ENCODE results near the gene C19orf85.

The C19orf85 gene

GRCh38 chr19:55478364-55478763 is 13.8 kb upstream of the C19orf85 start:
- no peak for DNase-seq (ENCODE audit: extremely low read depth in 1 of 2, low read depth in 1 of 2)

- no peak for DNase-seq (ENCODE audit: extremely low read depth in 1 of 2, low read depth in 1 of 2)
Measured at GRCh38 chr19:55477905-55478304, 13.4 kb upstream of the C19orf85 start.

- DNase-seq (ENCODE audit: extremely low read depth in 1 of 2, low read depth in 1 of 2) = peak; percentile 96 to 97
Measured at GRCh38 chr19:55476100-55476775, 11.7 kb upstream of the C19orf85 start, which contains the start of gene ZNF628. Gene ZNF628, plus strand, starts transcription at chr19:55476617. Its CDS starts 3,294 bp downstream, at chr19:55479911.

- no peak for DNase-seq (ENCODE audit: extremely low read depth in 1 of 2, low read depth in 1 of 2)
Measured at GRCh38 chr19:55474269-55475265, 10.0 kb upstream of the C19orf85 start.

GRCh38 chr19:55473225-55474012 is 8.9 kb upstream of the C19orf85 start:
- no peak for DNase-seq (ENCODE audit: extremely low read depth in 1 of 2, low read depth in 1 of 2)

GRCh38 chr19:55472463-55472862 is 7.9 kb upstream of the C19orf85 start:
- no peak for DNase-seq (ENCODE audit: extremely low read depth in 1 of 2, low read depth in 1 of 2)

GRCh38 chr19:55471266-55471665 is 6.7 kb upstream of the C19orf85 start:
- DNase-seq (ENCODE audit: extremely low read depth in 1 of 2, low read depth in 1 of 2) = no peak

- no peak for DNase-seq (ENCODE audit: extremely low read depth in 1 of 2, low read depth in 1 of 2)
Measured at GRCh38 chr19:55468054-55468393, 3.5 kb upstream of the C19orf85 start.

- DNase-seq (ENCODE audit: extremely low read depth in 1 of 2, low read depth in 1 of 2) = no peak
Measured at GRCh38 chr19:55467236-55468053, 2.9 kb upstream of the C19orf85 start.

- DNase-seq (ENCODE audit: extremely low read depth in 1 of 2, low read depth in 1 of 2) = no peak
Measured at GRCh38 chr19:55466241-55466614, 1.7 kb upstream of the C19orf85 start.

GRCh38 chr19:55465460-55466240 is 1.1 kb upstream of the C19orf85 start:
- no peak for DNase-seq (ENCODE audit: extremely low read depth in 1 of 2, low read depth in 1 of 2)

- DNase-seq (ENCODE audit: extremely low read depth in 1 of 2, low read depth in 1 of 2) = no peak
Measured at GRCh38 chr19:55464039-55464661, 401 bp downstream of the C19orf85 start.

GRCh38 chr19:55463583-55464031 is 944 bp downstream of the C19orf85 start:
- no peak for DNase-seq (ENCODE audit: extremely low read depth in 1 of 2, low read depth in 1 of 2)

GRCh38 chr19:55462722-55463121 is 1.8 kb downstream of the C19orf85 start:
- DNase-seq (ENCODE audit: extremely low read depth in 1 of 2, low read depth in 1 of 2) = no peak

- DNase-seq (ENCODE audit: extremely low read depth in 1 of 2, low read depth in 1 of 2) = no peak
Measured at GRCh38 chr19:55461974-55462626, 2.5 kb downstream of the C19orf85 start.

- DNase-seq (ENCODE audit: extremely low read depth in 1 of 2, low read depth in 1 of 2) = peak; percentile 100
Measured at GRCh38 chr19:55461259-55461973, 3.1 kb downstream of the C19orf85 start, which contains the start of gene ISOC2. Gene ISOC2, minus strand, starts transcription at chr19:55461642. Its CDS starts 5,156 bp downstream, at chr19:55456486.

- DNase-seq (ENCODE audit: extremely low read depth in 1 of 2, low read depth in 1 of 2) = peak; percentile 27 to 33
Measured at GRCh38 chr19:55460670-55461258, 3.8 kb downstream of the C19orf85 start.

All from stimulated activated CD8-positive, alpha-beta memory T cell treated with anti-CD3 and anti-CD28 coated beads, Interleukin-7, amount 100 ng/mL, for 48 hours (primary cell).